GM12878 (cell line): ENCODE results near the gene SHC1. TPM values are rescaled to one million over a fixed set of nuclear protein-coding genes. Genes with fewer than 3 reads are reported as not detected.

Experiments used
- ATAC-seq: fragments of 200-7000 bp; cut with Tn5 transposase; 3 replicates; pipeline ENCODE4 v1.9.1; 2020; ENCODE audit warnings: mild to moderate bottlenecking, moderate library complexity
- BruUV-seq: library from RNA; stranded (reverse); fragments of 400-500 nt; replicated peaks from 2 replicates; lab custom pipeline; 2021; lab: Mats Ljungman, UMichigan
- CTCF ChIA-PET: fragments of 300-600 bp; sonication (Branson Sonifier 250); formaldehyde crosslinking; extraction: SDS; loops from one replicate; lab custom pipeline; 2021; ENCODE audit warnings: inconsistent platforms; lab: Yijun Ruan, JAX
- POLR2A ChIA-PET: fragments of 350-600 bp; formaldehyde crosslinking; extraction: SDS; loops from one replicate; lab custom pipeline; 2021; ENCODE audit warnings: inconsistent platforms; lab: Charles Lee
- RAD21 ChIA-PET: fragments of 300-600 bp; sonication (Branson Sonifier 250); formaldehyde crosslinking; loops from one replicate; lab custom pipeline; 2023; ENCODE audit warnings: antibody characterized with exemption; ENCODE audit not compliant: unreplicated experiment; lab: Charles Lee
- SMC1A ChIA-PET: fragments of 300-600 bp; sonication (Branson Sonifier 250); formaldehyde crosslinking; loops from one replicate; lab custom pipeline; 2023; ENCODE audit not compliant: unreplicated experiment, uncharacterized antibody; lab: Charles Lee
- DNase-seq: peaks from one replicate; pipeline ENCODE4 v3.0.0-alpha.2; 2011; ENCODE audit warnings: low read depth, low spot score
- FAIRE-seq: peaks from 3 replicates; lab custom pipeline; 2011; peaks lifted over from hg19 to GRCh38; lab: Jason Lieb, UNC
- H2AFZ ChIP-seq: 2 replicates; pipeline ENCODE4 v1.6.0; 2011; ENCODE audit warnings: low read depth, low read length, control low read depth; ENCODE audit not compliant: control insufficient read depth
- H3K27ac ChIP-seq: 2 replicates; pipeline ENCODE4 v1.5.1; 2011; ENCODE audit warnings: control low read depth; ENCODE audit not compliant: control insufficient read depth, insufficient read depth
- H3K27me3 ChIP-seq, 2 experiments: replicated peaks in 1 of 2; 2 replicates each; pipeline versions ENCODE4 v1.6.0 to v1.6.1; 2011; ENCODE audit warnings: low read length in 1 of 2; ENCODE audit not compliant: control insufficient read depth in 2 of 2, insufficient read depth in 2 of 2
- H3K36me3 ChIP-seq, 2 experiments: 2 replicates each; pipeline ENCODE4 v1.5.1; 2011; ENCODE audit warnings: low read length in 1 of 2; ENCODE audit not compliant: control insufficient read depth in 2 of 2, insufficient read depth in 2 of 2
- H3K4me1 ChIP-seq: 2 replicates; pipeline ENCODE4 v1.6.1; 2011; ENCODE audit warnings: mild to moderate bottlenecking, low read length, moderate library complexity, mixed read lengths; ENCODE audit not compliant: control insufficient read depth, insufficient read depth
- H3K4me2 ChIP-seq: 2 replicates; pipeline ENCODE4 v1.6.0; 2011; ENCODE audit warnings: control low read depth; ENCODE audit not compliant: control insufficient read depth, insufficient read depth
- H3K4me3 ChIP-seq: fragments of 200-600 bp; sonication (generic); 2 replicates; pipeline ENCODE4 v1.5.1; 2016
- H3K79me2 ChIP-seq: 2 replicates; pipeline ENCODE4 v1.6.0; 2011; ENCODE audit warnings: low read length; ENCODE audit not compliant: control insufficient read depth, insufficient read depth
- H3K9ac ChIP-seq: 2 replicates; pipeline ENCODE4 v1.8.0; 2011; ENCODE audit warnings: low read length, control low read depth, mixed read lengths; ENCODE audit not compliant: control insufficient read depth, insufficient read depth
- H3K9me3 ChIP-seq: replicated peaks from 3 replicates; pipeline ENCODE4 v1.5.1; 2011; ENCODE audit warnings: mild to moderate bottlenecking, low read length; ENCODE audit not compliant: control insufficient read depth, insufficient read depth
- H4K20me1 ChIP-seq: 2 replicates; pipeline ENCODE4 v1.6.0; 2011; ENCODE audit not compliant: control insufficient read depth, insufficient read depth
- ASH2L ChIP-seq: fragments of 300-600, 200-600 bp; sonication (generic); IDR thresholded peaks from 2 replicates; pipeline ENCODE4 v1.6.1; 2017; ENCODE audit warnings: low read depth, mild to moderate bottlenecking, borderline replicate concordance
- BACH1 ChIP-seq: fragments of 450-650 bp; IDR thresholded peaks from 2 replicates; pipeline ENCODE4 v1.6.1; 2017; ENCODE audit warnings: mild to moderate bottlenecking, borderline replicate concordance
- CBX3 ChIP-seq: fragments of 200-600 bp; sonication (generic); IDR thresholded peaks from 2 replicates; pipeline ENCODE4 v1.6.1; 2016; ENCODE audit warnings: low read depth, borderline replicate concordance
- CBX5 ChIP-seq: sonication (generic); IDR thresholded peaks from 2 replicates; pipeline ENCODE4 v1.6.1; 2016; ENCODE audit warnings: low read depth, moderate library complexity, mild to moderate bottlenecking, inconsistent platforms
- CEBPB ChIP-seq, 2 experiments: fragments of 150-350 bp in 1 of 2; IDR thresholded peaks; 2 replicates each; pipeline ENCODE4 v1.6.1; 2012 to 2014; ENCODE audit warnings: low read depth in 2 of 2, low read length in 2 of 2, borderline replicate concordance in 1 of 2, inconsistent platforms in 1 of 2
- EED ChIP-seq: sonication (generic); IDR thresholded peaks from 2 replicates; pipeline ENCODE4 v1.6.1; 2016; ENCODE audit warnings: antibody characterized with exemption, low read depth
- HCFC1 ChIP-seq: fragments of 150-350 bp; IDR thresholded peaks from 2 replicates; pipeline ENCODE4 v1.6.1; 2014; ENCODE audit warnings: low read length
- NR2C2 ChIP-seq: IDR thresholded peaks from 2 replicates; pipeline ENCODE4 v1.6.1; 2011; ENCODE audit warnings: borderline replicate concordance, low read depth; ENCODE audit not compliant: control insufficient read depth, insufficient read length
- PML ChIP-seq: IDR thresholded peaks from 2 replicates; pipeline ENCODE4 v1.6.1; 2012; ENCODE audit warnings: low read length, inconsistent platforms
- POU2F2 ChIP-seq: IDR thresholded peaks from 3 replicates; pipeline ENCODE4 v1.6.1; 2011; ENCODE audit warnings: low read depth, mild to moderate bottlenecking, low read length, borderline replicate concordance
- RAD21 ChIP-seq: IDR thresholded peaks from 2 replicates; pipeline ENCODE4 v1.6.1; 2011; ENCODE audit warnings: mild to moderate bottlenecking, low read depth, low read length, moderate library complexity; ENCODE audit not compliant: insufficient read depth
- RAD51 ChIP-seq: fragments of 450-650 bp; IDR thresholded peaks from 2 replicates; pipeline ENCODE4 v1.6.1; 2016; ENCODE audit warnings: moderate library complexity, mild to moderate bottlenecking, inconsistent platforms
- RELA ChIP-seq: fragments of 450-650 bp; IDR thresholded peaks from 2 replicates; pipeline ENCODE4 v1.8.0; 2014; ENCODE audit warnings: borderline replicate concordance; ENCODE audit not compliant: partially characterized antibody
- SREBF2 ChIP-seq: IDR thresholded peaks from 2 replicates; pipeline ENCODE4 v1.6.1; 2012; ENCODE audit warnings: mild to moderate bottlenecking, low read length
- SUPT20H ChIP-seq: IDR thresholded peaks from 2 replicates; pipeline ENCODE4 v1.6.1; 2011; ENCODE audit warnings: low read depth, mild to moderate bottlenecking, low read length, moderate library complexity, borderline replicate concordance; ENCODE audit not compliant: control insufficient read depth
- YBX1 ChIP-seq: fragments of 450-650 bp; IDR thresholded peaks from 2 replicates; pipeline ENCODE4 v1.6.1; 2016; ENCODE audit warnings: antibody characterized with exemption
- YY1 ChIP-seq: IDR thresholded peaks from 2 replicates; pipeline ENCODE4 v1.6.1; 2011; ENCODE audit warnings: low read depth, mild to moderate bottlenecking, low read length
- WGBS: methylation state at CpG from one replicate; pipeline ENCODE4 v1.1.6; 2016; ENCODE audit warnings: low lambda C conversion rate; ENCODE audit not compliant: insufficient replicate concordance, insufficient coverage; ENCODE audit errors: missing lambda C conversion rate; 5-methylcytosine and 5-hydroxymethylcytosine counted together
- in situ Hi-C: fragments of 300-500 bp; cut with MboI; formaldehyde crosslinking; loops from 9 replicates; pipeline ENCODE4 v1.14.3; 2018; ENCODE audit warnings: mixed read lengths
- intact Hi-C: fragments of 100-400 bp; cut with micrococcal nuclease; formaldehyde crosslinking; loops from one replicate; pipeline ENCODE4 v1.14.2; 2022; ENCODE audit not compliant: unreplicated experiment
- polyA plus RNA-seq, 11 experiments: library from polyadenylated mRNA; depleted of rRNA in 4 of 11; unstranded in 6 of 11; stranded (reverse) in 5 of 11; fragments of >200 nt; fragmentation: Nextera tagmentation in 4 of 11; fragmentation: Illumina TruSeq in 1 of 11; extraction: Ambion mirVana in 4 of 11; extraction: Trizol in 1 of 11; gene quantifications; 1 replicate in 1 of 11; 2 replicates in 10 of 11; pipeline versions ENCODE4 v1.2.1 to v1.2.3, GENCODE V29; 2011 to 2016; ENCODE audit warnings: inconsistent platforms in 2 of 11, missing spikeins in 2 of 11, low read depth in 1 of 11
- total RNA-seq, 4 experiments: library from RNA; depleted of rRNA in 3 of 4; stranded (reverse); fragments of >200 nt in 3 of 4; fragmentation: Illumina TruSeq in 1 of 4; extraction: Trizol in 1 of 4; gene quantifications; 2 replicates each; pipeline versions ENCODE4 v1.2.1 to v1.2.3, GENCODE V29; 2013 to 2021
- TF ChIP-seq, protein P1 (sequence below): IDR thresholded peaks from 2 replicates; pipeline ENCODE4 v1.6.1; 2011; ENCODE audit warnings: mild to moderate bottlenecking, low read depth, low read length, moderate library complexity; ENCODE audit not compliant: insufficient replicate concordance
- TF ChIP-seq, protein P2 (sequence below): fragments of 450-650 bp; IDR thresholded peaks from 2 replicates; pipeline ENCODE4 v1.6.1; 2017; ENCODE audit warnings: mild to moderate bottlenecking, low read depth, inconsistent platforms; ENCODE audit not compliant: poor library complexity, severe bottlenecking
- TF ChIP-seq, protein P3 (sequence below): fragments of 450-650 bp; IDR thresholded peaks from 2 replicates; pipeline ENCODE4 v1.6.1; 2014; ENCODE audit warnings: mild to moderate bottlenecking

The SHC1 gene
- total and polyA plus RNA-seq, 10 of the 15 experiments (the other 5 are each of a cell fraction or from before 2014, with no cell fraction given): 2.6 to 49.3 (median 25.2) TPM

DNA sequence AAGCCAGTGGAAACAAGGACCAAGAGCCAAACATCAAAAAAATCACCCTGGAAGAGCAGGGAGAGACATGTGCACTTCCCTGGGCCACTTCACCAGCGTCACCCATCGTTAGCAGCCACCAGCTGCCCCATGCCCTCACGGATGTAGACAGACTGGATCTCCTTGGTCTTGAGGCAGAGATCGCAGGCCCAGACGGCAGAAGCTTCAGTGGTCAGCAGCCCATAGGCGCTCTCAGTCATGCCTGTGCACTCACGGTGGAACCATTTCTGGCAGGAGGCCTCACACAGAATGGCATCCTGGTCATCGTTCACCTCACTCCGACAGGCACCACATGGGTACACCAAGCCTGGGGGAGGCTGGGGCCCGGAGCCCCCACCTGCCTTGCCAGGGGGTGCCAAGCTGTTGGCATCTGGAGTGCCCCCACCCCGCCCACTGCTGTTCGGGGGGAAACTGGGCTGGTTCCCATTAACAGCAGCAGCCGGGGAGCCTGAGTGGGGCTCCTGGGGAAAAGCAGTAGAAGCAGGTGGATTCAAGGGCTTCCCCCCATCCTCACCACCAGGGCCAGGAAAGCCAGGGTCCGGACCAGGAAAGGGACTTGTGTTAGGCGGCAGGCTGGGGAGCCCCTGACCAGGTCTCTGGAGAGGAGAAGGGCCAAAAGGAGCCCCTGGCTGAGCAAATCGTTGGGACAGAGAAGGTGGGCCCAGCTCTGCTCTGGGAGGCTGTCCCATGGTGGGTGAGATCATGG, 11.7 kb downstream of the SHC1 start:
- H3K9ac ChIP-seq: no peak overlapping the region
- H3K4me3 ChIP-seq: no peak overlapping the region
- no peaks in the 10 kb centered on the region for H4K20me1 ChIP-seq
- H3K36me3 ChIP-seq: peaks cover 5 to 6% of the 10 kb centered on the region in 2 experiments; a peak in 3 of 4 replicates
- H3K27me3 ChIP-seq: no peaks in the 10 kb centered on the region
- WGBS: 95% methylated on average over 16 of the region's 16 CpGs
- ChIA-PET POLR2A (interaction anchor here (1.2 to 12.3 kb wide), 2 partner anchors 14 to 23 kb away, joined by 4 to 140 read pairs; partner anchors contain the start of genes CKS1B, PMVK and SHC1), SMC1A (interaction anchor here (1.5 kb wide), 1 partner anchor 14 kb away, joined by 5 read pairs; no protein-coding TSS in a partner anchor), RAD21 (no interaction called here), CTCF (interaction anchor here (1.1 kb wide), 1 partner anchor 126 kb away, joined by 3 read pairs; no protein-coding TSS in a partner anchor)
- FAIRE-seq (no peak), DNase-seq (no peak), ATAC-seq (no peak)
- intact Hi-C loops (no loop called here), in situ Hi-C loops (no loop called here)
- H3K27ac ChIP-seq: no peak overlapping the region
- TF ChIP-seq RELA: no peak
- TF ChIP-seq YY1: no peak
- no peak for TF ChIP-seq RAD51
- no peak for TF ChIP-seq PML
- TF ChIP-seq RAD21: no peak
- TF ChIP-seq SUPT20H: no peak
- no peak for TF ChIP-seq CBX3
- no peak for TF ChIP-seq YBX1
- TF ChIP-seq ASH2L: no peak
- TF ChIP-seq, protein P1, sequence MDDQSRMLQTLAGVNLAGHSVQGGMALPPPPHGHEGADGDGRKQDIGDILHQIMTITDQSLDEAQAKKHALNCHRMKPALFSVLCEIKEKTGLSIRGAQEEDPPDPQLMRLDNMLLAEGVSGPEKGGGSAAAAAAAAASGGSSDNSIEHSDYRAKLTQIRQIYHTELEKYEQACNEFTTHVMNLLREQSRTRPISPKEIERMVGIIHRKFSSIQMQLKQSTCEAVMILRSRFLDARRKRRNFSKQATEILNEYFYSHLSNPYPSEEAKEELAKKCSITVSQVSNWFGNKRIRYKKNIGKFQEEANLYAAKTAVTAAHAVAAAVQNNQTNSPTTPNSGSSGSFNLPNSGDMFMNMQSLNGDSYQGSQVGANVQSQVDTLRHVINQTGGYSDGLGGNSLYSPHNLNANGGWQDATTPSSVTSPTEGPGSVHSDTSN: no peak
- TF ChIP-seq NR2C2: no peak
- TF ChIP-seq, protein P2, sequence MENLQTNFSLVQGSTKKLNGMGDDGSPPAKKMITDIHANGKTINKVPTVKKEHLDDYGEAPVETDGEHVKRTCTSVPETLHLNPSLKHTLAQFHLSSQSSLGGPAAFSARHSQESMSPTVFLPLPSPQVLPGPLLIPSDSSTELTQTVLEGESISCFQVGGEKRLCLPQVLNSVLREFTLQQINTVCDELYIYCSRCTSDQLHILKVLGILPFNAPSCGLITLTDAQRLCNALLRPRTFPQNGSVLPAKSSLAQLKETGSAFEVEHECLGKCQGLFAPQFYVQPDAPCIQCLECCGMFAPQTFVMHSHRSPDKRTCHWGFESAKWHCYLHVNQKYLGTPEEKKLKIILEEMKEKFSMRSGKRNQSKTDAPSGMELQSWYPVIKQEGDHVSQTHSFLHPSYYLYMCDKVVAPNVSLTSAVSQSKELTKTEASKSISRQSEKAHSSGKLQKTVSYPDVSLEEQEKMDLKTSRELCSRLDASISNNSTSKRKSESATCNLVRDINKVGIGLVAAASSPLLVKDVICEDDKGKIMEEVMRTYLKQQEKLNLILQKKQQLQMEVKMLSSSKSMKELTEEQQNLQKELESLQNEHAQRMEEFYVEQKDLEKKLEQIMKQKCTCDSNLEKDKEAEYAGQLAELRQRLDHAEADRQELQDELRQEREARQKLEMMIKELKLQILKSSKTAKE: no peak
- no peak for TF ChIP-seq HCFC1
- TF ChIP-seq SREBF2: no peak
- TF ChIP-seq CBX5: no peak
- no peak for TF ChIP-seq CEBPB (IDR thresholded peaks at IDR 0.05; ENCODE audit: borderline replicate concordance in 1 of 2, low read depth in 2 of 2, low read length in 2 of 2)
- no peak for TF ChIP-seq BACH1
- TF ChIP-seq EED: no peak
- TF ChIP-seq, protein P3, sequence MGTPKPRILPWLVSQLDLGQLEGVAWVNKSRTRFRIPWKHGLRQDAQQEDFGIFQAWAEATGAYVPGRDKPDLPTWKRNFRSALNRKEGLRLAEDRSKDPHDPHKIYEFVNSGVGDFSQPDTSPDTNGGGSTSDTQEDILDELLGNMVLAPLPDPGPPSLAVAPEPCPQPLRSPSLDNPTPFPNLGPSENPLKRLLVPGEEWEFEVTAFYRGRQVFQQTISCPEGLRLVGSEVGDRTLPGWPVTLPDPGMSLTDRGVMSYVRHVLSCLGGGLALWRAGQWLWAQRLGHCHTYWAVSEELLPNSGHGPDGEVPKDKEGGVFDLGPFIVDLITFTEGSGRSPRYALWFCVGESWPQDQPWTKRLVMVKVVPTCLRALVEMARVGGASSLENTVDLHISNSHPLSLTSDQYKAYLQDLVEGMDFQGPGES: no peak
- no peak for TF ChIP-seq POU2F2
- no peaks in the 10 kb centered on the region for H3K9me3 ChIP-seq
- peaks cover 34% of the 10 kb centered on the region for H3K79me2 ChIP-seq
- H3K4me2 ChIP-seq: no peak overlapping the region
- no TSS peak for BruUV-seq
- peaks cover 20% of the 10 kb centered on the region for H3K4me1 ChIP-seq
- H2AFZ ChIP-seq: no peak overlapping the region
